ENCODE results near the gene RGS19.
"Not testable (repeated sequence)": the region's sequence is repeated elsewhere in the genome, so short reads cannot be mapped to it uniquely, and the experiment has no call there.

The RGS19 gene

DNA sequence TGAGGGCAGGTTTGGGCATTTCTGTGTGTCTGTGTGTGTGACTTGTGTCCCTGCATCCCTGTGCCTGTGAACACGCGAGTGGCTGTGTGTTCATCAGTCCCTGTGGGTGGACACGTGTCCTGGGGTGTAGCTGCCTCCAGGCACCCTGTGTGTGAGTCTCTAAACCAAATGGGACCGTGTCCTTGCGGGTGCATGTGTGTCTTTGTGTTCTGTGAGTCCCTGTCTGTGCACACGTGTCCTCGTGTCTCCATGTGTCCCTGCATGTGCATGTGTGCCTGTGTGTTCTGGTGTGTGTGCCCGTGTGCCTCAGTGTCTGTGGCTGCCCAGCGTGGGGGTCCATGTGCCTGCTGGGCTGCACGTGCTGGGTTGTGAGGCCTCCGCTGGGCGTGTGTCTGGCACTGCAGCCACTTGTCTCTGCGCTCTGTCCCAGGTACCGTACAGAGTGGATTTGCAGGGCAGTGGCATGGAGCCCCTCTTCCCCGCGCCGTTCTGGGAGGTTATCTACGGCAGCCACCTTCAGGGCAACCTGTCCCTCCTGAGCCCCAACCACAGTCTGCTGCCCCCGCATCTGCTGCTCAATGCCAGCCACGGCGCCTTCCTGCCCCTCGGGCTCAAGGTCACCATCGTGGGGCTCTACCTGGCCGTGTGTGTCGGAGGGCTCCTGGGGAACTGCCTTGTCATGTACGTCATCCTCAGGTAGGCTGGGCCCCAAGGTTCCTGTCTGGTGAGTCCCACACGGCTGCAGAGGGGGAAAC, 13.1 kb upstream of the RGS19 start:
- DNase-seq = no peak

DNA sequence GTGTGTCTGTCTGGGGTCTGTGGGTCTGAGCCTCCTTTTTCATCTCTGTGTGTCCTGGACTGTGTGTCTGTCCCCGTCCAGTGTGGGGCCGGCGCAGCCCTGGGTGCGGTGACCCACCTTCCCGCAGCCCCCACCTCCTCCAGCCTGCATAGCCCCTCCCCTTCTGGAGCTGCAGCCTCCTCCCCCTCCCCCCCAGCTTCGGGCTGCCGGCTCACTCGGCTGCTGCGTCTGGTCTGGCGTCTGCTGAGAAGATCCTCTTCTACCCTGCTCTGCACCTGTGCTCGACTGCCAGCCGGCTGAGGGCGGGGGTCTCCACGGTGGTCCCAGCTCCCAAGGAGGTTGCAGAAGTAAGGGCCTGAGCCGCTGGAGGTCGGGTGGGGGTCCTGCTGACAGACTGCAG, 12.5 kb upstream of the RGS19 start:
- DNase-seq = no peak

DNA sequence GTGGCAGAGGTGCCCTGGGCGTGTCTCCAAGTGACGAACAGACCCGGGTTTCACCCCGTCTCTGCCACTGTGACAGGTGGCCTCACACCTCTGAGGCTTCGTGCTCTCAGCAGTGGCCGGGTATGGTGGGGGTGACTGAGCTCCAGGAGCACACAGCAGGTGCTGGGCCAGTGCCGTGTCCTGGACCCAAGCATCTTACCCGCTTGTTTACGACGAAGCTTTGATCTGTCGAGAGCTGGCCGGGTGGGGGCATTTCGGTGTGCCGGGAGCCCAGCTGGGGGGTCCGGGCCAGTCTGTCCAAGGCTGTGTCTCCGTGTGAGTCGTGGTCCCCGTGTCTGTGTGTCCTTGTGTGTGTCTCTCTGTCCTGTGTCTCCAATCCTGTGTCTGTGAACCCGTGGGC, 12.0 kb upstream of the RGS19 start:
- no peak for DNase-seq

DNA sequence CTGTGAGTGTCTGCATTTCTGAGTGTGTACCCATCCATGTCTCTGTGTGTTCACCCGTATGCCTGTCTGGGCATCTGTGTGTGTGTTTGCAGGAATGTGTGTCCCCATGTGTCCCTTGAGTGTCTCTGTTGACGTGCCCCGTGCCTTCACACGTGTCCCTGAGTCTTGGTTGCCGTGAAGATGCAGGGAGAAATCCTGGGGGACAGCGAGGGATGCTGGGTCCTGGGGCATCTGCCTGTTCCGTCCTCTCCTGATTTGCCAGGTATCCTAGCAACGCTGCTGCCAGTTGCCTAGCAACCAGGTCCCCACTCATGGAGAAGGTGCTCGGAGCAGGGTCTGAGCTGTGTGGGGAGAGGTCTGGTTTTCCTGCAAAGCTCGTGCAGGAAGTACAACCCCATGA, 10.8 kb upstream of the RGS19 start:
- DNase-seq = no peak

DNA sequence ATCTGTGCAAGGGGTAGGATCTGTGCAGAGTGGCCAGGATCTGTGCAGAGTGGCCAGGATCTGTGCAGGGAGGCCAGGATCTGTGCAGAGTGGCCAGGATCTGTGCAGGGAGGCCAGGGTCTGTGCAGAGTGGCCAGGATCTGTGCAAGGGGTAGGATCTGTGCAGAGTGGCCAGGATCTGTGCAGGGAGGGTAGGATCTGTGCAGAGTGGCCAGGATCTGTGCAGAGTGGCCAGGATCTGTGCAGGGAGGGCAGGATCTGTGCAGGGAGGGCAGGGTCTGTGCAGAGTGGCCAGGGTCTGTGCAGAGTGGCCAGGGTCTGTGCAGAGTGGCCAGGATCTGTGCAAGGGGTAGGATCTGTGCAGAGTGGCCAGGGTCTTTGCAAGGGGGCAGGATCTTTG, 9.3 kb upstream of the RGS19 start:
- not testable (repeated sequence) for DNase-seq

DNA sequence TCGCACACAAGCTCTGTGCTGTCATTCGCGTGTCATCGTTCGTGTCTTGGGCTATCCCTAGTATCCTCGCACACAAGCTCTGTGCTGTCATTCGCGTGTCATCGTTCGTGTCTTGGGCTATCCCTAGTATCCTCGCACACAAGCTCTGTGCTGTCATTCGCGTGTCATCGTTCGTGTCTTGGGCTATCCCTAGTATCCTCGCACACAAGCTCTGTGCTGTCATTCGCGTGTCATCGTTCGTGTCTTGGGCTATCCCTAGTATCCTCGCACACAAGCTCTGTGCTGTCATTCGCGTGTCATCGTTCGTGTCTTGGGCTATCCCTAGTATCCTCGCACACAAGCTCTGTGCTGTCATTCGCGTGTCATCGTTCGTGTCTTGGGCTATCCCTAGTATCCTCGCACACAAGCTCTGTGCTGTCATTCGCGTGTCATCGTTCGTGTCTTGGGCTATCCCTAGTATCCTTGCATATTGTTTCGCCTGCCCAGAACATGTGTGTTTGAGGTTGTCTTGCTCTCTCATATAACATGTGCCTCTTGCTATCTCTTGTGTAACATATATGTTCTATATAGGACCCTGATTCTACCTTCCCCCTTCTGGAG, 8.0 kb upstream of the RGS19 start:
- DNase-seq = not testable (repeated sequence)

DNA sequence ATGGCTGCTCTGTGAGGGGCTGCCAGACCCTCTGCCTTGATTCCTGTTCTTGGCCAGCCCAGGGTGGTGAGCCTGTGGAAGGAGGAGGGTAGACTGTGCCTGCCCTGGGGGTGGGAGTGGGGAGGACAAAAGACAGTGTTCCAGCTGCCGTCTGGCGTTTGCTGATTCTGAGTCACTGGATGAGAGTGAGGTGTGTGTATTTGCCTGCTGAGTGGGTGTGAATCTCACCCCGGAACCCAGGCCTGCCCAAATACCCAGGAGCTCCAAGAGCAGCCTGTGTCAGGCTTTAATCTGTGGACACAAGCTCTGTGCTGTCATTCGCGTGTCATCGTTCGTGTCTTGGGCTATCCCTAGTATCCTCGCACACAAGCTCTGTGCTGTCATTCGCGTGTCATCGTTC, 7.5 kb upstream of the RGS19 start:
- no peak for DNase-seq

DNA sequence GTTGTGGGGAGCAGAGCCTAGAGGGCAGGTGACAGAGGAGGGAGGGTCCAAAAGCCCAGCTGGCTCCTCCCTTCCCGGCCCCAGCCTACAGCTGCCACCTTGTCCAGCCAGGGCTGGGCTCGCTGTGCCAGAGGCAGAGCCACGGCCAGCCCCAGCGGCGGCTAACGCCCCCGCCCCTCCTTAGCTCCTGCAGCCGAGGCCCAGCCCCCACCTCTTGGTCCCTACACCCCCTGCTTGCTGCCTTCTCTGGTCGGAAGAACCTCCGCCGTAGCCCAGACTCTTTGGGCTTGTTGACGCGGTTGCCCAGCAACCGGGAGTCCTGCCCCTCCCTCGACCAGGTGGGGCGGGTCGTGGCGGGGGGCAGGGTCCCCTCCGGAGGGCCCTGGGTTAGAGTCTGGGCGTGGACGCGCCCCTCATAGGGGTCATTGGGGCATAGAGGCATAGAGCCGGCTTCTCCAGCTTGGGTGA, 5.4 kb upstream of the RGS19 start:
- no peak for DNase-seq

DNA sequence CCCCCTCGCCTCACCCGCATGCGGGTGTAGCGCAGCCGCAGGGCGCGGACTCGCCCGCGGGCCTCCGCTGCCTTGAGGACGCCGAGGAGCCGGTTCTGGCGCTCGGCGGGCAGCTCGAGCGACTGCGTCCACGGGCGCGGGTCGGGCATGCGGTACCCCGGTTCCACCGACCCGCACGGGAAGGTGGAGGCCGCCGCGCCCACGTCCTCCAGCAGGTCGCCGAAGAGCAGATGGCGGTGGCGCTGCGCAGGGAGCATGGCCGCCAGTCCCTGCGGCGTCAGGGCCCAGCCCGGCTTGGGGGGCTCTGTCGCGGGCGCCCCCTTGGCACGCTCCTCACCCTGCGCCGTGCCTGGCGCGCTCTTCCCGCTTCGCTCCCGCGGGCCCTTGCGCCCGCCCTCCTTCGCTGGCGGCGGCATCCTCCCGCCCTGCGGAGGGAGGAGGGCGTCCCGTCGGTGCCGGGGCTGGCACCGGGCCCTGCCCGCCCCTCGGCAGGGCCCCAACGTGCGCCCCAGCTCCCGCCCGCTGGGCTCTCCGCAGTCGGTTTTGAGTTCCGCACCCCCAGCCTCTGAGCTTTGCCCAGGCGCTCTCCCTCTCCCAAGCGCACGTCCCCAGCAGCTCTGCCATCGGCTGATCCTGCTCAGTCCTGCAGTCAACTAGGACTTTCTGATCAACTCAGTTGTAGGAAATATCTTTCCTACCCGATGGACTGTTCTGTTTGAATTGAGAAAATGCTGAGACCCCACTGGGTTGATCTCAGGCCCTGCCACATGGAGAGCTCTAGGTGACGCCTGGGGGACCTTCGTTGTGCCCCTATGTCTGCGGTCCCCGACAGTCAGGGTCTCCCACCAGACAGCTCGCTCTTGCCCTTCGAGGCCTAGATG, 4.7 kb upstream of the RGS19 start, which contains the start of gene LKAAEAR1:
Gene LKAAEAR1 (minus strand): TSS at position 595 of the 881 bp plus-strand sequence. CDS start 179 bp downstream, at position 416.
- DNase-seq = no peak

DNA sequence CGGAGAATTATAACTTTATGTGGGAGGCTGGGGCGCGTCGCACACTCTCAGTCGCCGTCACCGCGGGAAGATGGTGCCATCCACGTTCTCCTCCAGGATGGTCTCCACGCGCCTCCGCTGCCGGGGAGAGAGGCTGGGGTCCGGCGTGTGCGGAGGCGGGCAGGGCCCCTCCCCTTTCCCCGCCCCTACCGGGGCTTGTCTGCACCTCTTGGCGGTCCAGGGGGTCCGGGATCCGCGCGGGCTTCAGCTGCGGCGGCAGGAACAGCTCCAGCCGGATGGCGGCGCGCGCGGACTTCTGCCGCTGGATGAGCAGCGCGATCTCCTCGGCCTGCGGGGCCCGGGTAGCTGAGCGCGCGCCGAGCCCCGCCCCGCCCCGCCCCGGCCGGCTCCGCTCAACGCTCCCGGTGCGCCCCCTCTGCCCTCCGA, 4.1 kb upstream of the RGS19 start:
- DNase-seq = peak; percentile 24 to 33

DNA sequence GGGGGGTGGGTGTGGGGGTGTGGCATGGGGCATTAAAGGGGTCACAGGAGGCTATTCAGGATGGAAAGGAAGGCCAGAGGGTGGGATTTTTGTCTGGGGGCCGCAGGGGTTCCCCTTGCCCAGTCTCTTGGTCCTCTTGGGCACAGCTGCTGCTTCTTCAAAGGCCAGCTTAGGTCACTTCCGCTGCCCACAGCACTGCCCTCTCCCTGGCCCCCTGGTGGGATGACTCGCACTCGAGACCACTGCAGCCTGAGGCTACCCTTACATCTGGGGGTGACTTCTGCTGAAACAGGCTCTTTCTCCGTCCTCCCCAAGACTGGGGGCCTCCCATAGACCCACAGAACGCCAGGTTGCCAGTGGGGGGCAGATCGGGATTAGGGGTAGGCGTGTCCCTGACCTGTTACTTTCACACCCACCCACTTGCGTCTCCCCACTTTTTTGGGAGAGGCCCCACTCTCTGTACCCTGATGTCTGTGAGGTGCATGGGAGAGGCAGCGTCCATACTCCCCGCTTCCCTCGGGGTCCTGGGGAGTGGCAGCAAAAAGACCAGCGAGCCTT, 3.6 kb upstream of the RGS19 start:
- DNase-seq = no peak

DNA sequence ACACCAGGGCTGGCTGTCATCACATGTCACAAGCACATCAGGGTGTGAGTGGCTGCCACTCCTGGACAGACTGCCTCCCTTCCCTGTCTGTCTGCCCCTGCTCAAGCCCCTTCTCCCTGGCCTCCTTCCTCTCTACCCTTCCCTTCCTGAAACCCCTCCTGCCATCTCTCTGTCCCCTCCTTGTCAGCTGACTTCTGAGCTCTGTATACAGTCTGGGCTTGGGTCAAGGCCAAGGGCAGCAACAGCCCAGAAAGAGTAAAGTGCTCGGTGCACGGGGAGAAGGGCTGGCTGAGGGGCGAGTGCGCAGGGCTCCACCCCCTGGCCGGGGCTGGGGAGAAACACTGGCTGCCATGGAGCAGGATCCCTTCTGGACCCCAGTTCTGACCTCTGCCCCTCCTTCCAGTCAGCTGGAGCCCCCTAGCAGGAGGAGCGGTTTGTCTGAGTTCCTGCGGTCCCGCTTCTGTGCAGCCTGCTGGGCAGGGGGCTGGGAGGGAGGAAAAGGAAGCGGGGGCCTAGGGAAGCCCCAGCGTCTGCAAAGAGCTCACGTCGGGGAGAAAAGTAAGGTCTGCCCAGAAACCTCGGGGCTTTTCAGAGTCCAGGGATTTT, 2.9 kb upstream of the RGS19 start:
- no peak for DNase-seq

DNA sequence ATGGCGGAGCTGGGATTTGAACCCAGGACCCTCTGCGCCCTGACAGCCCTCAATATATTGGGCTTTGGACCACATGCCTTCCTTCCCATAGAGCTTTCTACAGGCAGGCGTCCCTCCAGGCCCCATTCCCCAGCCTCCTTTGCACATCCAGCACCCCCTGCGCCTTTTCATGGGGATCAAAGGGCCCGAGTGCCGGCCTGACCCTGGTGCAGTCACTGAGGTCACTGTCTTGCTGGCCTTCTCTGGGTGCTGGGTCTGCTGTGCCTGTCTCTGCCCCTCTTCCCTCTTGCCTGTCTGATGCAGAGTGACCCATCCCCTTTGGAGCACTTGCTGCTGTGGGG, 2.3 kb upstream of the RGS19 start:
- no peak for DNase-seq

DNA sequence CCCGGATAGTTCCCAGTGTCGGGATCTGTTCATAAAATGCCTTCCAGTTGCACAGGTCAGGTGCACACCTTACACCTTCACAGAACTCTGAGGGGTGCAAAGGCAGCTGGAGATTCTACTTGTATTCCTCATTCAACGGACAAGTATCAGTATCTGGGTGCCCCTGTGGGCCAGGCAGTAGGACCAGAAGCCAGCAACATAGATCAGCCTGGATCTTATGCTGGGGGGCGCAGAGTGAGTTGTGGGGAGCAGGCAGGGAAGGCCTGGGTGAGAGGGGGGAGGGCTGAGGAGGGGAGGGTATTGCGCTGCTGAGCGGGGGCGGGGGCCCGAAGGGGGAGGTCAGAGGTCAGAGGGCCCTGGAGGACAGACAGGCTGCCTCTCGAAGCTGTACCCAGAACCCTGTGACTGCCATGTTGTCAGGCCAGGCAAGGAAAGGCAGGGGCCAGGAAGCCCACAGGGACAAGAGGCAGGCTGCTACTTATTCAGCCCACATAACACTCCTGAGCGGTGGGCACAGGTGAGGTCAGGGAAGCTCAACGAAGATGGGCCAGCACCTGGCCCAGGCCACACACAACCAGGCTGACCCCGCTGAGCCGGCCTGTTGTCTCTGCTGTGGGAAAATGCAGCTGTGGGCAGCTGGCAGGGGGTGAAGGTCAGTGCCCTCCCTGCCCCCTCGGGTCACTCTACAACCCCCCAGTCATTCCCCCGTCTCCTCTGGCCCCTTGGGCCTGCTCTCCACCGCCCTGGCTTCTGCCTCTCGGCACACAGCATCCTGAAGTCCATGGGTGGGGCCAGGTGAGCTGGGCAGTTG, 1.7 kb upstream of the RGS19 start:
- no peak for DNase-seq

DNA sequence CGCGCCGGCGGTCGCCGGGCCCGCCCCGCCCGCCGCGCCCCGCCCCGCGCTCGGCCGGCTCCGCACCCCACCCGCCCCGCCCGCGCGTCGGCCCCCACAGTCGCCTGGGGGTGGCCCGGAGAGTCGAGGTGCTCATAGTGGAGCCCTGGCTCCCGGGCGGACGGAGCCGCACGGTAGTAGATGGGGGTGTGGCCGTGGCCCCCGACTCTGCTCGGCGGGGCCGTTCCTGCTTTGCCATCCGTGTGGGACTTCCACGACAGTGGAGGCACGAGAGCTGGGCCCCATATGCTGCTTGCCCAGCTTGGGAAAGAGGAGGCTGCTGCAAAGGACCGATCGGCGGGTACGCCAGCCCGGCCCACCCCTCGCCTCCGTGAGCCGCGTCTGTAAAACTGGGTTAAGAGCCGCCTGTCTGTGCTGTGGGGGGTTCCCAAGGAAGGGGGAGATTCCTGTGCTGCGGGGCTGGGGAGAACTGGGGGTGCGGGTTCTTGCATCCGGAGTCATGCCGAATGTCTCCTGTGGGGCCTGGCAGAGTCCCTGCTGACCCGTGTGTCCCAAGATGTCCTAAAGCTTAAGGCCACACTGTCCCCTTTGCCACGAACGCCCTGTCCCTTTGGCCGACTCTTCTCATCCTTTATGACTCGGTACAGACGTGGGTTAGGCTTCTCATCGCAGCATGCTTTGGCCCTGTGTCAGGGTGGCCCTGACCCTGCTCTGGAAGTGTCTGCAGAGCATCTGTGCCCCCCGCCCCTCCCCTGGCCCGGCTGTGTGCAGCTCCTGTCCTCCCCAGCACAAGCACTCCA, 895 bp upstream of the RGS19 start, which contains the start of gene OPRL1:
Gene OPRL1 (plus strand): TSS at position 70 of the 800 bp plus-strand sequence. CDS start 12,639 bp downstream, outside the sequence.
- DNase-seq = peak; percentile 19 to 65

DNA sequence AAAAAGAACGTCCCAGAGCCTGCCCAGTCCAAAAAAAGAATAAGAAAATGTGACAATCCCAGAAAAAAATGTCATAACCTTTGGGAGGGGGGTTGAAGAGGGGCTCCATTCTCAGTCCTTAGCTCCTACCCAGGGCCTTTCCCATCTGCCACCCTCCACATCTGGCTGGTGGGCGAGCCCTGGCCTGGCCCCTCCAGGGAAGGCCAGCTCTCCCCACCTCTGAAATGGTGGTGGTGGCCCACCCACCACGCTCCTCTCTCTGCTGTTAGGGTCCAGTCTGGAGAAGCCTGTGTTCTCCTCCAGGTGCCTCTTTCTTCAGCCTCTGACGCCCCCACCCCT, 415 bp downstream of the RGS19 start:
- no peak for DNase-seq

DNA sequence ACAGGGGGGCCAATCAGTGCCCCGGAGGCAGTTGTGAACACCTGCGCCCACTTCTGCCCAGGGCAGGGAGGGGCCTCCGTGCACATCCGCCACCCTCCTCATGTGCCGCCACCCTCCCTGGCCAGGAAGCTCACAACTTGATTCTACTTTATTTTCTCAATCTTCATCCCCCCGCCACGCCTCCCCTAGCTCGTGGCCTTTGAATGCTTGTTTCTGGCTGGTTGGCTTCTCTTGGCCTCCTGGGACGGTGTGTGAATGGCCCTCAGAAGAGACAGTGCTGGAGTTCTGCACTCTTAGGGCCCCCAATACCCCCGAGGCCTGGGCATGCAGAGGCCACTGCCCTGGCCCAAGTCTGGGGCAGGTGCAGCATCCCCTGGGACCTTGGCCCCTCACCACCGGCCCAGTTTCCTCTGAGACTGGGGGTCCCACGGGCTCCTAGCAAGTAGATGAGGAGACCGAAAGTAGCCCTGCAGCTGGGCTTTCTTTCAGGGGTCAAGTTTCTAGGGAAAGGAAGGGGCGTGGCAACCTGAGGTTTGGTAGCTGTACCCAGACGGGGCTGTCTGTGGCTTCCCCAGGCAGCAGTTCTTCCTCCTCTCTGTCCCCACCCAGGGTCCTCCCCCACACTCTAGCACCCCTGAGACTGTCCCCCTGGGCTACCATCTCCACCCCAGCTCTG, 1.3 kb downstream of the RGS19 start:
- DNase-seq = peak in 1 of 2 donors; percentile 34

DNA sequence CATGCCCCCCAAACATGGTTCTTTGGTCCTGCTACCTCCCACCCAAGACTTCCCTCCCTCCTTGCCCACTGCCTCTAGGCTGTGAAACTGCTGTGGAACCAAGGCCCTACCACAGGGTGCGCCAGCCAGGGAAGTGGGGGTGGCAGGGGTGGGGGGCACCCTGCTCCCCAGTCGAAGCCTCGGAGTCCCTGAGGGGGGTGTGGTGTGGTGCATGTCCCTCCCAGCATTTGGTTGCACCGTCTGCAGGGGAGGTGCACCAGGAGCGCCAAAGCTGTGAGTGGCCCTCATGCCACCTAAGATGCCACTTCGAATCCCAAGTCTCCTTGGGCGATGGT, 1.8 kb downstream of the RGS19 start:
- DNase-seq = no peak

DNA sequence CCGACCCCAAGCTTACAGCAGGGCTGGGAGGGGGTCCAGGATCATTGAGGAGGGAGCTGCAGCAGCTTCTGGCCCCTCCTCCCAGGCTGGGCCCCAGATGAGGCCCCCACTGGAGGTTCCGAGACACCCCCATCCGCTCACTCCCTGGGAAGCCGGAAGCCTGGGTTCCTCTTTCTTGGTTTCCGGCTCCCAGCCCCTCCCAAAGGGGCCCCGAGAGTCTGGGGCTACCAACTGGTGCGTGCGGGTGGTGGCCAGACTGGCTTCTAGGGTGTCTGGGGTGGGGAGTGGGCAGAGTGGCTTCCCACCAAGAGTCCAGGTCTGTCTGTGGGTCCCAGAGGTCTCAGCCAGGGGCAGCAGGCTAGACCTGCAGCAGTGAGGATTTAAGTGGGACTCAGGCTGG, 2.2 kb downstream of the RGS19 start:
- DNase-seq = peak; percentile 17 to 81

Measured in bone marrow (tissue), 2 donors.